RPMI8226 (cell line): ENCODE measurements around the gene NKD2.
"Not testable (repeated sequence)": the region's sequence is repeated elsewhere in the genome, so short reads cannot be mapped to it uniquely, and the experiment has no call there.

Experiments used
- DNase-seq: peaks from one replicate; pipeline ENCODE4 v3.0.0-alpha.2; 2015

NKD2 gene

DNA sequence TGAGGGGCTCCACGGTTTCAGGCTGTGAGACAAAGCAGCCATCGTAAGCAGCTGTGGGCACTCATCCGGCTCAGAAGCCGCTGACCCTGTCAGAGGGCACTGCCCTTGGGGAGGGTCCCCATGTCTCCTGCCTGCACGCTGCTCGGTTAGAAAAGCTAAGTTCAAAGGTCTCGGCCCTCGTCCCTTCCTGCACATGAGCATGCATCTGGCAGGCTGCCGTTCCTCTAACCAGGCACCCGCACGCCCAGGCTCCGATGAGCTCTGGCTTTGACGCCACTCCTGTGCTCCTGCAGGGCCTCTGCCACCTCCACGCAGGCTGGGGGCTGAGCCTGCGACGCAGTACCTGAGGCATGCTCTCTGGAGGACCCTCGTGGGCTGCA lies 51.3 kb downstream of the NKD2 start:
- DNase-seq: no peak

DNA sequence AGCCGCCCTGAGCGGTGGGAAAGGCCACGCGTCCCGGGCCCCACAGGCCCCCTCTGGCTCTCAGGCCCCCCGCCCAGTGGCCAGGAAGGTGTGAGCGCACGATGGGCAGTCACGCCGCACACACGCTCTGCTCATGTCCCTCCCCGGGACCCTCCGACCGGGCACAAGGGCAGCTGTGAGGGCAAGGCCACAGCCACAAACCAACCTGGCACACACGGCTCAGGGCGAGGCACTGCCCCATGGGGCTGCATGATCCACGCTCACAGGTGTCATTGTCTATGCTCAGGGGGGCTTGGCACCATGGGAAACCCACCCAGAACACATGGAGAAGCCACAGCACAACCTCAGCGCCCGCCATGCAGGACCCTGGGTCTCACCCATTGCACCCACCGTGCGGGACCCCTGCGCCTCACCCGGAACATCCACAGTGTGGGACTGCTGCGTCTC lies 52.0 kb downstream of the NKD2 start:
- no peak for DNase-seq

DNA sequence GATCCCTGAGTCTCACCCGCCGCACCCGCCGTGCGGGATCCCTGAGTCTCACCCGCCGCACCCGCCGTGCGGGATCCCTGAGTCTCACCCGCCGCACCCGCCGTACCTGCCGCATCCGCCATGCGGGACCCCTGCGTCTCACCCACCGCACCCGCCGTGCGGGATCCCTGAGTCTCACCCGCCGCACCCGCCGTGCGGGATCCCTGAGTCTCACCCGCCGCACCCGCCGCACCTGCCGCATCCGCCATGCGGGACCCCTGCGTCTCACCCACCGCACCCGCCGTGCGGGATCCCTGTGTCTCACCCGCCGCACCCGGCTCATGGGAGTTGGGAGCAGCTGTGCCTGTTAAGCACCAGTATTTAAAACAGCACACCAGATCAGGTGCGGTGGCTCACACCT lies 52.7 kb downstream of the NKD2 start:
- not testable (repeated sequence) for DNase-seq

- DNase-seq: no peak
Observed at GRCh38 chr5:1061916-1062315, 53.3 kb downstream of the NKD2 start.

GRCh38 chr5:1062761-1063568 lies 54.4 kb downstream of the NKD2 start:
- DNase-seq: no peak

- no peak for DNase-seq
Observed at GRCh38 chr5:1063661-1064382, 55.2 kb downstream of the NKD2 start.

DNA sequence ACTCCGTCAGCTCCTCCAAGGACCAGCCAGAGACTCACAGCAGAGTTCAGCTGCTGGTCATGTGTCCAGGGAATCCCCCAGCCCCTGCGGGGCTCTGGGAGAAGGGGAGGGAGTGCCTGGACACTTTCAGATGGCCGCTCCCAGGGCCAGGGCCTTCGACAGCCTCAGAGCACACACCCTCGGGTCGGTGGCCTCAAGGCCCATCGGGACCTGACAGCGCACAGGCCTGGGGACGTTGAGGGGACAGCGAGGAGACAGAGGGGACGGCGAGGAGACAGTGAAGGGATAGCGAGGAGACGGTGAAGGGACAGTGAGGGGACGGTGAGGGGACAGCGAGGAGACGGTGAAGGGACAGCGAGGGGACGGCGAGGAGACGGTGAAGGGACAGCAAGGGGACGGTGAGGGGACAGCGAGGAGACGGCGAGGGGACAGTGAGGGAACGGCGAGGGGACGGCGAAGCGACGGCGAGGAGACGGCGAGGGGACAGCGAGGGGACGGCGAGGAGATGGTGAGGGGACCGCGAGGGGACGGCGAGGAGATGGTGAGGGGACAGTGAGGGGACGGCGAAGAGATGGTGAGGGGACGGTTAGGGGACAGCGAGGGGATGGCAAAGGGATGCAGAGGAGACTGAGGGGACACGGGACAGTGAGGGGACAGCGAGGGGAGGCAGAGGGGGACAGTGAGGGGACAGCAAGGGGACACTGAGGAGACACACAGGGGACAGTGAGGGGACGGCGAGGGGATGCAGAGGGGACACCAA lies 56.0 kb downstream of the NKD2 start:
- no peak for DNase-seq

DNA sequence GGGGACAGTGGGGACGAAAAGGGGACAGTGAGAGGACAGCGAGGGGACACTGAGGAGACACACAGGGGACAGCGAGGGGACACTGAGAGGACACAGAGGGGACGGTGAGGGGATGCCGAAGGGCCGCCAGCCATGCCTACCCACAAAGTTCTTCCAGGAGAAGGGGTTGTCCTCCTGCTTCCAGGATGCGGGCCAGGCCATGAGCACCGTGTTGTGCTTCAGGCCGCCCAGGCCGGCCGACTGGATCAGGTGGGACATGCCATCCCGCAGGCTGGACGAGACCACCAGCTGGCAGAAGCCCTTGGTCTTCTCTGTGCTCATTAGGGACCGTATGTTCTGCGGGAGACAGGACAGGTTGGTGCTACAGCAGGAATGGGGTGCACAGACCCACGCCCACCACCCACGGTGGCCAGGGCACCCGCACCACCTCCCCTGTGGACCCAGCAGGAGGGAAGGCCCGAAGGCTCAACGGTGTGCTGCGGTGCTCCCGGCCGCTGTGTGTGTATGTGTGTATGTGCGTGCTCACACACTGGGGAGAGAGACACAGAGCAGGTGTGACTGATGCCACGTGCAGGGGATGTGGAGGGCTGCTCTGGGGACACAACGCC lies 56.6 kb downstream of the NKD2 start:
- no peak for DNase-seq

GRCh38 chr5:1065891-1066650 lies 57.5 kb downstream of the NKD2 start:
- DNase-seq: no peak

- no peak for DNase-seq
Observed at GRCh38 chr5:1066676-1067075, 58.1 kb downstream of the NKD2 start.

DNA sequence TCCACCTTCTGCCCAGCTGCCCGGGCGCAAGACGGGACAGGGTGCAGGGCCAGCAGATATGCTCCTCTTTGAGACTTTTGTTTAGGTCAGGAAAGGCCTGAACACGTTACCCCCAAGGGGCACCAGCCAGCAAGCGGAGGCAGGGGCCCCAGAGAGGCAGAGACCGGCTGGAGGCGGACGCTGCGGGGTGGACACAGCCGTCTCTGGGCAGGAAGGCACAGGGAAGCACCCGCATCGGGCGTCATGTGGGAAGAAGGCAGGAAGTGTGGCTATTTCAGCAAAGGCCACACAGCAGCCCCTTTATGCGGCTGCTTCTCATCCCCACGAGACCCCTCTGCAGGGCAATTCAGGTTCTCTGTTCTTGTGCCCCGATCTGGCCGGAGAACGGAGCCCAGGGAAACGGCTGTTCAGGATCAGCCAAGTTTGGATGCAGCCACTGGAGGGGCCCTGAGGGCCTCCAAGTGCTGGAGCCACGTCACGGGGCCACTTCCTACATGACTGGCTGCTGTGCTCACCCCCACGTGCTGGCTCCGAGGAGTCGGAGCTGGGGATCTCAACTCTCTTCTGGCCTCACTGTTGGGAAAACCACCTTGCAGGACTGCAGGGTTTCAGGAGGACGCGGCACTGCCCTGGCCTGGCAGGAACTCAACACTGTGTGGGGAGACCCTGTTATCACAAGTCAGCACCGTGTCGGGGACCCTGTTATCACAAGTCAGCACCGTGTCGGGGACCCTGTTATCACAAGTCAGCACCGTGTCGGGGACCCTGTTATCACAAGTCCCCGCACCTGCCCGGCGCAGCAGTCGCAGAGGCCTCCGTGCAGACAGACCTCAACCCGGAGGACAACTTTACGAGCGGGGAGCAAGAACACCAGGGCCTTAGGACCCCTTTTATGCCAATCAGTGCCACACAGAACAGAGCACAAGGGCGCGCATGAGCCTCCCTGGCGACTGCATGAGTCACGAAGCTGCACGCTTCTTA lies 58.8 kb downstream of the NKD2 start:
- no peak for DNase-seq

- no peak for DNase-seq
Observed at GRCh38 chr5:1068204-1068894, 59.7 kb downstream of the NKD2 start.

- DNase-seq: no peak
Observed at GRCh38 chr5:1068895-1069719, 60.5 kb downstream of the NKD2 start.

- no peak for DNase-seq
Observed at GRCh38 chr5:1069720-1070088, 61.1 kb downstream of the NKD2 start.

DNA sequence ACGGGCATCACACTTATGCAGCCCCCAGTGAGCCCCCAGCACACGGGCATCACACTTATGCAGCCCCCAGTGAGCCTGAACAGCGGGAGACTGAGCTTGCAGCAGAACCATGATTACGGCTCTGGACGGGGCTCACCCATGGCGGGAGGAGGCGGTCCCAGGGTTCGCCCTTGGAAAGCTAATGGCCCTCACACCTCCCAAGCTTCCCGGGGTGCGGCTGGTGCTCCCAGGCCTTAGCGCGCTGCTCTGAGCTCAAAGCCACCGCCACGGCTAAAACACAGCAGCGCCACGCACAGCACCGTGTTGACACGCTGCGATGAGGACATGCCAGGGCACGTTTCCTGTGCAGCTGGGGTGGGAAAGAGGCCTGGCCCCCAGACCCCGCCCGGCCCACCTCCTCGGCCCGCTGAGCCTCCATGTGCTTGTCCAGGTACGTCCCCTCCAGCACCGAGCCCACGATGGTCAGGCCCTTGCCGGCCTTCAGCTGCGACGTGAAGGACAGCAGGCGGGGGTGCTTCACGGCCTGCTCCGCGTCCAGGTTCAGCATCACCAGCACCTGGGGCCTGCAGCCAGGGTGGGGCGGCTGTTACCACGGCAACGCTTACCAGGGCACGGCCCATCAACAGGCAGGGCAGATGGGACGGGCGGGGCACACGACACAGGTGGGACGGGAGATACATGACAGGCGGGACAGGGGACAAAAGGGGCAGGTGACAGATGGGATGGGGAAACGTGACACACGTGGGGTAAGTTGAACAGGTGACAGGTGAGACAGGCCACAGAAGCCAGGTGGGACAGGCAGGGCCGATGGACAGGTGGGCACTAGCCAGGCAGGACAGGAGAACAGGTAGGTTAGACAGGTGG lies 64.9 kb downstream of the NKD2 start:
- DNase-seq: no peak

DNA sequence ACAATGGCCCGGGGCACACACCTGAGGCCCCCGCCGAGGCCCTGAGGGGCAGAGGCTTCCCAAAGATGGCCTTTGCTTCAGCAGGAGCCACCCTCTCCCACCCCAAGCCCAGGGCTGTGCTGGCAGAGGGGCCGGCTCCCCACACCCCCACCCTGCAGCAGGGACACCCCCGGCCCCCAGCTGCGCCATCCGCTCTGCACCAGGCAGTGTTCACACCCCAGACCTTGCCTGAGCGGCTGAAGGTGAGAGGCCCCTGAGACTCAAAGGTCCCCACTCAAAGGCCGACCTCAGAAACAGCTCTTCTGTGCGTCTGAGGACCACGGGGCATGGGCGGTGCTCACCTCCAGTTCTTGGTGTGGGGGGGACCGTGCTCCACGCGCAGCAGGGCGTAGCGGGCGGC lies 65.6 kb downstream of the NKD2 start:
- DNase-seq: no peak

- no peak for DNase-seq
Observed at GRCh38 chr5:1074816-1075554, 66.4 kb downstream of the NKD2 start.

DNA sequence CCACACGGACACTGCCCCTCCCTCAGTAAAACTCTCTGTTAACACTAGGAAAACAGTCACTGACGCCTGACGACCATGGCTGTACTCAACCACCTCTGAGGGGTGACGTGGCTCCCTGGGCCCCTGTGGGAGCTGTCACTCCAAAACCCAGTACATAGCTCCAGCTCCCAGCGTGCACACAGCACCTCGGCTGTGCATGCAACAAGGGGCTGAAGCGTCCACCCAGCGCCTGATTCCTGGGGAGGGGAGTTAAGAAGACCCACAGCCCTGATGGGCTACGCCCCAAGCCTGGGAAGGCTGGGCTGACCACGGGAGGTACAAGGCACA lies 66.9 kb downstream of the NKD2 start:
- no peak for DNase-seq
